HG03442 (cell line): Measurements from ENCODE around the gene PPP1R2.
"Not testable (repeated sequence)": the region's sequence is repeated elsewhere in the genome, so short reads cannot be mapped to it uniquely, and the experiment has no call there.

ENCODE experiments used
- ATAC-seq: cut with Tn5 transposase; IDR thresholded peaks from one replicate; pipeline ENCODE4 v1.9.1; 2021; ENCODE audit warnings: mild to moderate bottlenecking, moderate library complexity; ENCODE audit not compliant: unreplicated experiment

PPP1R2 gene

GRCh38 chr3:195540027-195540426 is 3.1 kb downstream of the PPP1R2 start:
- ATAC-seq, result no peak

GRCh38 chr3:195539479-195539878 is 3.6 kb downstream of the PPP1R2 start:
- ATAC-seq, result no peak

GRCh38 chr3:195537995-195538394 is 5.1 kb downstream of the PPP1R2 start:
- ATAC-seq, result peak; percentile 61

GRCh38 chr3:195535293-195535692 is 7.8 kb downstream of the PPP1R2 start:
- ATAC-seq, result no peak

GRCh38 chr3:195532834-195533233 is 10.3 kb downstream of the PPP1R2 start:
- ATAC-seq, result no peak

- ATAC-seq, result no peak
Observed at GRCh38 chr3:195532345-195532744, 10.8 kb downstream of the PPP1R2 start.

- no peak for ATAC-seq
Observed at GRCh38 chr3:195531683-195532082, 11.4 kb downstream of the PPP1R2 start.

- ATAC-seq, result no peak
Observed at GRCh38 chr3:195526492-195526891, 16.6 kb downstream of the PPP1R2 start.

- no peak for ATAC-seq
Observed at GRCh38 chr3:195524171-195524896, 18.8 kb downstream of the PPP1R2 start.

- ATAC-seq, result no peak
Observed at GRCh38 chr3:195522254-195523023, 20.7 kb downstream of the PPP1R2 start.

- no peak for ATAC-seq
Observed at GRCh38 chr3:195517030-195517429, 26.1 kb downstream of the PPP1R2 start.

- ATAC-seq, result not testable (repeated sequence)
Observed at GRCh38 chr3:195514610-195515235, 28.4 kb downstream of the PPP1R2 start.

GRCh38 chr3:195512798-195513345 is 30.3 kb downstream of the PPP1R2 start:
- ATAC-seq, result no peak

GRCh38 chr3:195511136-195511535 is 32.0 kb downstream of the PPP1R2 start:
- no peak for ATAC-seq

GRCh38 chr3:195508185-195508584 is 34.9 kb downstream of the PPP1R2 start:
- ATAC-seq, result no peak

- no peak for ATAC-seq
Observed at GRCh38 chr3:195475614-195476013, 67.5 kb downstream of the PPP1R2 start.

GRCh38 chr3:195475116-195475515 is 68.0 kb downstream of the PPP1R2 start:
- ATAC-seq, result not testable (repeated sequence)

GRCh38 chr3:195468841-195469240 is 74.3 kb downstream of the PPP1R2 start:
- no peak for ATAC-seq

- ATAC-seq, result no peak
Observed at GRCh38 chr3:195468391-195468776, 74.7 kb downstream of the PPP1R2 start.

GRCh38 chr3:195467641-195468390 is 75.3 kb downstream of the PPP1R2 start:
- no peak for ATAC-seq

GRCh38 chr3:195466251-195466650 is 76.9 kb downstream of the PPP1R2 start:
- no peak for ATAC-seq
